Omental fat pad (tissue), 4 donors: ENCODE data around the gene LSS. TPM values are rescaled to one million over a fixed set of nuclear protein-coding genes. Genes with fewer than 3 reads are reported as not detected.
A peak's percentile ranks its signal among the peaks of the same experiment; 100 is the strongest.
"Not testable (repeated sequence)": the region's sequence is repeated elsewhere in the genome, so short reads cannot be mapped to it uniquely, and the experiment has no call there.

ENCODE experiments used
- ATAC-seq: fragments of 150-250 bp; one replicate; pipeline ENCODE4 v1.9.1; 2016; ENCODE audit warnings: mild to moderate bottlenecking, moderate library complexity; ENCODE audit not compliant: low FRiP score
- DNase-seq: peaks from one replicate; pipeline ENCODE4 v3.0.0-alpha.2; 2019; ENCODE audit warnings: low spot score
- total RNA-seq, 4 donors: library from RNA; depleted of rRNA; stranded (reverse); fragments of >200 nt; gene quantifications; one replicate each; pipeline ENCODE4 v1.1.0, GENCODE V29; 2016
- TF ChIP-seq, protein P1 (sequence below), 3 donors: fragments of 450-650 bp; IDR thresholded peaks; one replicate each; pipeline ENCODE4 v1.5.1; 2016 to 2017; ENCODE audit warnings: antibody characterized with exemption in 3 of 3, mild to moderate bottlenecking in 3 of 3, moderate library complexity in 2 of 3

LSS gene
- total RNA-seq, 4 donors from 2014 or later, result 94.8 to 122 (median 108) TPM

DNA sequence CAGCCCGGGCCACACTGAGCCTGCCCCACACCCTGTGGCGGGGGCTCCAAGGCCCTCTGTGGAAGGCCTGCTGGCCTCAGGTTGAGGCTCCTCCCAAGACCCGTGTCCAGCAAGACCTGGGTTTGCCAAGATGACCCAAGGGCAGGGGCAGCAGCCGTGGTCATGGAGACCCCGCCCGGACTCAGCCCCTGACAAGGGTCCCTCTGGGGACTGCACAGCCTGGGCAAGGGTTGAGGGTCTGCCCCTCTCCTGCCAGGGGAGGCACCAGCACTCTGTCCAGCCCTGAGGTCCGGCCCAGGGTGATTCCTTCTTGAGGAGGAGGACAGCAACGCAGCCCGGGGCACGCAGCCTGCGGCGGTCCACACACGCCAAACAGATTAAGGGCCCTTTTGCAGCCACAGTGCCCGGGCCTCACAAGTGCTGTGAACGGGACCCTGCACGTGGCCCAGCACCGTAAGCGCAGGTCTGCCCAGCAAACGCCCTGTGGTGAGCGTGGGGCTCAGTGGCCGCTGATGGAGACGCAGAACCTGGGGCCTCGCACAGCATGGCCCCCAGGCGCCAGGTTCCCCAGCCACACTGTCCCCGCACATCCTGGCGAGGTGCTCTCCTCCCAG lies 47.7 kb downstream of the LSS start:
- no peak for ATAC-seq
- TF ChIP-seq, protein P1, sequence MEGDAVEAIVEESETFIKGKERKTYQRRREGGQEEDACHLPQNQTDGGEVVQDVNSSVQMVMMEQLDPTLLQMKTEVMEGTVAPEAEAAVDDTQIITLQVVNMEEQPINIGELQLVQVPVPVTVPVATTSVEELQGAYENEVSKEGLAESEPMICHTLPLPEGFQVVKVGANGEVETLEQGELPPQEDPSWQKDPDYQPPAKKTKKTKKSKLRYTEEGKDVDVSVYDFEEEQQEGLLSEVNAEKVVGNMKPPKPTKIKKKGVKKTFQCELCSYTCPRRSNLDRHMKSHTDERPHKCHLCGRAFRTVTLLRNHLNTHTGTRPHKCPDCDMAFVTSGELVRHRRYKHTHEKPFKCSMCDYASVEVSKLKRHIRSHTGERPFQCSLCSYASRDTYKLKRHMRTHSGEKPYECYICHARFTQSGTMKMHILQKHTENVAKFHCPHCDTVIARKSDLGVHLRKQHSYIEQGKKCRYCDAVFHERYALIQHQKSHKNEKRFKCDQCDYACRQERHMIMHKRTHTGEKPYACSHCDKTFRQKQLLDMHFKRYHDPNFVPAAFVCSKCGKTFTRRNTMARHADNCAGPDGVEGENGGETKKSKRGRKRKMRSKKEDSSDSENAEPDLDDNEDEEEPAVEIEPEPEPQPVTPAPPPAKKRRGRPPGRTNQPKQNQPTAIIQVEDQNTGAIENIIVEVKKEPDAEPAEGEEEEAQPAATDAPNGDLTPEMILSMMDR (IDR thresholded peaks at IDR 0.05), result no peak
- DNase-seq, result no peak

DNA sequence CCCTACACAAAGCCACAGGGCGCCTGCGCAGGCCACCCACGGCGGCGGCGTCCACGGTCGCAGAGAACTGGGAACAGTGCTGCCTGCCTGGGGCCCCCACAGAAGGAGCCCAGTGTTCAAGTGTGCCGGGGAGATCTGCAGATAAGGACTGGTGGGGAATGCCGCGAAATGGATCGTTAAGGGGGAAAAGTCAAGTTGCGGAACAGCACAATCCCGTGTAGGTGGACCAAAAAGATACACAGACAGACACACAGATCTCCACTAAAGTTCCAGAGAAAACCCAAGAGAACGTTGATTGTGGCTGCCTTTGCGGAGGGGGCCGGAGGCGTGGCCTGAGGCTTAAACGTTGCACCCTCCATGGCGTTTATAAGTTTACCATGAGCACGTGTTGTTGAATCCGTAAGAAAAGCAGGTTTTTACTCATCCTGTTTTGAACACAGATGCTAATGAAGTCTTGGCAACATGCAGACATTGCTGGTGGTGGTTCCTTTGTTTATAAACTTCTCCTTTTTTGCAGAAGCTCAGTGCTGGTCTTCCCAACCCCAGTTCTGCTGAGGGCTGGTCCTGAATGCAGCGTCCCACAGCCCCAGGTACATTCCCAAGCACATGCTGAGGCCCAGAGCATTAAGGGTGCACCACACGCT lies 48.4 kb downstream of the LSS start:
- TF ChIP-seq, protein P1 (IDR thresholded peaks at IDR 0.05), result no peak
- ATAC-seq (no peak), DNase-seq (no peak)

DNA sequence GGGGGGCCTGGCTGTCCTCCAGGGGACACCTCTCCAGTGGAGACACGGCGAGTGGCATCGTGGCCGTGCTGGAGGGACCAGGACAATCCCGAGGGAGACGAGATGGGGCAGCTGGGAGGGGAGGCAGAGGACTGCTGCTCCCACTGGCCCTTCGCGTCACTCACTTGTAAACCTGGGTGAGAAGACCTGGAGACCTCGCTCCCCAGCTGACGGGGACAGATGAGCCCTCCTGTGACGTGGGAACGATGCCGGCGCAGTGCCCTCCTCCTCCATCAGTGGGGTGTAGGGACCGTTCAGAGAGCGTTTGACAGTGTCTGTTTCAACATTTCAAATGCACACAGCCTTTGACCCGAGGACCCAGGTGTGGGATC lies 48.9 kb downstream of the LSS start:
- TF ChIP-seq, protein P1 (IDR thresholded peaks at IDR 0.05), result no peak
- ATAC-seq, result no peak
- no peak for DNase-seq

DNA sequence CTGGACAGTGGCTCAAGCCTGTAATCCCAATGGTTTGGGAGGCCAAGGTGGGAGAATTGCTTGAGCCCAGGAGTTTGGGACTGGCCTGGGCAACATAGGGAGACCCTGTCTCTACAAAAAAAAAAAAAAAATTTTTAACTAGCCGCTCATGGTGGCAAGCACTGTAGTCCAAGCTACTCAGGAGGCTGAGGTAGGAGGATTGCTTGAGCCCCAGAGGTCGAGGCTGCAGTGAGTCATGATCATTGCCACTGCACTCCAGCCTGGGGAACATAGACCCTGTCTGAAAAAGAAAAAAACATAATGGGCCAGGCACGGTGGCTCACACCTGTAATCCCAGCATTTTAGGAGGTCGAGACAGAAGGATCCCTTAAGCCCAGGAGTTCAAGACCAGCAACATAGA lies 49.6 kb downstream of the LSS start:
- DNase-seq (peak; percentile 13), ATAC-seq (no peak)
- TF ChIP-seq, protein P1 (IDR thresholded peaks at IDR 0.05), result no peak

- DNase-seq, ATAC-seq: not testable (repeated sequence)
Observed at GRCh38 chr21:46176443-46177129, 52.0 kb downstream of the LSS start.

- ATAC-seq (no peak), DNase-seq (no peak)
- TF ChIP-seq, protein P1 (IDR thresholded peaks at IDR 0.05), result no peak
Observed at GRCh38 chr21:46173573-46173972, 55.0 kb downstream of the LSS start.

DNA sequence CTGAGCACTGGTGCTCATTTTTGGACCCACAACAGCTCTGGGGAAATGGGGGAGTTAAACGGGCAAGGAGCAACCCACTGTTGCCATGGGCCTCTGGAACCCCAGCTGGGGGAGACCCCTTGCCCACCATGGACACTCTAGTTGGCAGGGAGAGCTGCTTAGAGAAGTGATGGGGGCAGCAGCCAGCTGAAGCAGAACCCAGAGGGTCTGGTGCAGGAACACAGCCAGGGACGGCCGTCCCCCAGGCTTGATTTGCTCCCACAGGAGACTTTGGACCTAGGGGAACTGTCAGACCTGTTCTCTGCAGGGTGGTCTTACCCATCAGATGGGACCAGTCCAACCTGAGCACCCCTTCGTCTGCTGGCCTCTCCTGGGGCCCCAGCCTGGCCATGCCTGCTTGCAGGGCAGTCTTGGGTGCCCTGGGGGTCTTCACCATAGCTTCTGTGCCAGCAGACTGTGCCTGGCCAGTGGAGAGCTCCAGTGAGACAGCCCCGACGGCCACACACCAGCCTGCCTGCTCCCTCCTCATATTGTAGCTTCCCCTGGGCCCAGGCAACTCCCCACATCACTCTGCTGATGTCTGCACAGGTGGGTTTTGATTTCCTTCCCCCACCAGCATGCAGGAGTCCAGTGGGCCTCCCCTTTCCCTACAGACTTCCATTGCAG lies 55.6 kb downstream of the LSS start:
- DNase-seq, result peak; percentile 5
- TF ChIP-seq, protein P1 (IDR thresholded peaks at IDR 0.05), result no peak

More for the DNA sequence above, 55.6 kb downstream of the LSS start:
- no peak for ATAC-seq
